Suprapubic skin (tissue), 4 donors: ENCODE results near the gene CDH13. TPM values are rescaled to one million over a fixed set of nuclear protein-coding genes. Genes with fewer than 3 reads are reported as not detected.

Source experiments
- DNase-seq, 2 donors: peaks; one replicate each; pipeline ENCODE4 v3.0.0-alpha.2; 2019; ENCODE audit warnings: low spot score in 2 of 2
- H3K27ac ChIP-seq: fragments of 200-600 bp; sonication (generic); one replicate; pipeline ENCODE4 v1.5.1; 2019
- H3K27me3 ChIP-seq: fragments of 200-600 bp; sonication (generic); one replicate; pipeline ENCODE4 v1.5.1; 2019
- H3K36me3 ChIP-seq: fragments of 200-600 bp; sonication (generic); one replicate; pipeline ENCODE4 v1.5.1; 2019
- H3K4me1 ChIP-seq: fragments of 200-600 bp; sonication (generic); one replicate; pipeline ENCODE4 v1.5.1; 2019
- H3K4me3 ChIP-seq: fragments of 200-600 bp; sonication (generic); one replicate; pipeline ENCODE4 v1.5.1; 2019; ENCODE audit warnings: mild to moderate bottlenecking
- H3K9me3 ChIP-seq: fragments of 200-600 bp; sonication (generic); one replicate; pipeline ENCODE4 v1.5.1; 2019
- CTCF ChIP-seq, 2 donors: fragments of 200-600 bp in 1 of 2; fragments of 450-650 bp in 1 of 2; sonication (generic) in 1 of 2; IDR thresholded peaks; one replicate each; pipeline ENCODE4 v1.5.1; 2016 to 2019; ENCODE audit warnings: antibody characterized with exemption in 2 of 2, mild to moderate bottlenecking in 1 of 2, moderate library complexity in 1 of 2
- EP300 ChIP-seq: sonication (generic); formaldehyde crosslinking; IDR thresholded peaks from one replicate; pipeline ENCODE4 v1.6.1; 2017; ENCODE audit warnings: antibody characterized with exemption
- POLR2A ChIP-seq, 2 donors: fragments of 450-650 bp; IDR thresholded peaks; one replicate each; pipeline ENCODE4 v1.6.1; 2017; ENCODE audit warnings: antibody characterized with exemption in 2 of 2, mild to moderate bottlenecking in 2 of 2, moderate library complexity in 2 of 2
- POLR2AphosphoS5 ChIP-seq, 3 donors: sonication (generic); formaldehyde crosslinking; IDR thresholded peaks; one replicate each; pipeline ENCODE4 v1.6.1; 2017; ENCODE audit warnings: antibody characterized with exemption in 3 of 3
- WGBS: methylation state at CpG from one replicate; pipeline ENCODE4 v1.1.5; 2018; 5-methylcytosine and 5-hydroxymethylcytosine counted together
- total RNA-seq, 4 donors: library from RNA; depleted of rRNA; stranded (reverse); fragments of >200 nt; gene quantifications; one replicate each; pipeline ENCODE4 v1.1.0, GENCODE V29; 2016

Gene CDH13
- total RNA-seq, 4 donors from 2014 or later = 90.4 to 176 (median 139) TPM

- 91% methylated on average over 10 of the region's 10 CpGs for WGBS
- DNase-seq = no peak
Measured at GRCh38 chr16:83044589-83044988, 417.8 kb downstream of the CDH13 start.

GRCh38 chr16:83045790-83046189, 419.0 kb downstream of the CDH13 start:
- TF ChIP-seq POLR2AphosphoS5 (IDR thresholded peaks at IDR 0.05) (no peak), EP300 (no peak), POLR2A (IDR thresholded peaks at IDR 0.05) (no peak), CTCF (IDR thresholded peaks at IDR 0.05) (no peak)
- peaks cover 5% of the 10 kb centered on the region for H3K9me3 ChIP-seq

More at GRCh38 chr16:83044589-83044988, 417.8 kb downstream of the CDH13 start:
- H3K27me3 ChIP-seq = no peaks in the 10 kb centered on the region
- H3K27ac ChIP-seq = no peak overlapping the region
- H3K9me3 ChIP-seq = no peaks in the 10 kb centered on the region
- no peaks in the 10 kb centered on the region for H3K36me3 ChIP-seq
- H3K4me1 ChIP-seq = peaks cover 4% of the 10 kb centered on the region
- TF ChIP-seq EP300 (no peak), POLR2A (IDR thresholded peaks at IDR 0.05) (no peak), CTCF (IDR thresholded peaks at IDR 0.05) (no peak), POLR2AphosphoS5 (IDR thresholded peaks at IDR 0.05) (no peak)
- H3K4me3 ChIP-seq = no peak overlapping the region

DNA sequence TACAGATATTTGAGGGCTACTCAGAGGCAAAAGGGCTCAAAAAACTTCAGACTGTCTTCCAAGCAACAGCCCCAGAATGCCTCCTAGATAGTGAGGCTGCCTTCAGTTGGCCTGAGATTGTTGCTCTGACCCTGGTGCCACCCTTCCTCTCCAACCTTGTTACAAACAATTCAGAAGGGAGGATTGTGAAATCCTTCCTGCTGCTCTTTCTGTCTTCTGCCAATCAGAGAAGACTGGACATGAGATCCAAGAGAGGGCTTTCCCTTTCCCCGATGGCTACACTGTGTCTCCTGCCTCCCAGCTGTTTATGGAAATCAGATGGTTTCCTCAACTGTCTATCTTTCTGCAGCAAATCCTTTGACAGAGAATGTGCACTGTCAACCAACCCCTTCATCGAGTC, 419.9 kb downstream of the CDH13 start:
- H3K36me3 ChIP-seq = no peaks in the 10 kb centered on the region
- H3K27me3 ChIP-seq = no peaks in the 10 kb centered on the region
- no peak for DNase-seq
- peaks cover 4% of the 10 kb centered on the region for H3K4me1 ChIP-seq
- peaks cover 5% of the 10 kb centered on the region for H3K9me3 ChIP-seq
- WGBS = 28% methylated on average over 2 of the region's 2 CpGs
- no peak overlapping the region for H3K27ac ChIP-seq
- TF ChIP-seq EP300 (no peak), CTCF (IDR thresholded peaks at IDR 0.05) (no peak), POLR2AphosphoS5 (IDR thresholded peaks at IDR 0.05) (no peak), POLR2A (IDR thresholded peaks at IDR 0.05) (no peak)
- no peak overlapping the region for H3K4me3 ChIP-seq

More at GRCh38 chr16:83045790-83046189, 419.0 kb downstream of the CDH13 start:
- H3K27me3 ChIP-seq = no peaks in the 10 kb centered on the region
- DNase-seq = no peak
- H3K4me1 ChIP-seq = peaks cover 4% of the 10 kb centered on the region
- no peak overlapping the region for H3K27ac ChIP-seq
- H3K36me3 ChIP-seq = no peaks in the 10 kb centered on the region
- no peak overlapping the region for H3K4me3 ChIP-seq

DNA sequence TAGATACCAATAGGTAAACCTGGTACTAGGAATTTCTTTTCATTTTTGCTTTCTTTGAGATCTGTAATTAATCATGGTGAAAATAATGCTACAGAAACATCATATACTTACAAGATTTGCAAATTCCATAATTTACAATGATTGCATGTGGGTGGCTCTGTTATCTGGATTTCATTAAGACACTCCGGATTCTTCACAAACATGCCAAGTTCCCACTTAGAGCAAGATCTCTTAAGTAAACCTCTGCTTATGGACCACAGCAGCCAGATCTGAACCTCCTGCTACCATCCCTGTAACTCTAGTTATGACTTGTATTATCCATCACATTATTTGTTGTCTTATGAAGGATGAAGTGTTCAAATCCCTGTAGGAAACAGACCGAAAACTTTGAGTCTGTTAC, 424.7 kb downstream of the CDH13 start:
- Histone ChIP-seq H3K4me3 (no peak overlapping the region), H3K4me1 (peaks cover 4% of the 10 kb centered on the region), H3K9me3 (peaks cover 5% of the 10 kb centered on the region), H3K36me3 (no peaks in the 10 kb centered on the region), H3K27me3 (no peaks in the 10 kb centered on the region), H3K27ac (no peak overlapping the region)
- TF ChIP-seq CTCF (IDR thresholded peaks at IDR 0.05) (no peak), EP300 (no peak), POLR2AphosphoS5 (IDR thresholded peaks at IDR 0.05) (no peak), POLR2A (IDR thresholded peaks at IDR 0.05) (no peak)
- DNase-seq = no peak
- WGBS = 75% methylated on average over 2 of the region's 2 CpGs

DNA sequence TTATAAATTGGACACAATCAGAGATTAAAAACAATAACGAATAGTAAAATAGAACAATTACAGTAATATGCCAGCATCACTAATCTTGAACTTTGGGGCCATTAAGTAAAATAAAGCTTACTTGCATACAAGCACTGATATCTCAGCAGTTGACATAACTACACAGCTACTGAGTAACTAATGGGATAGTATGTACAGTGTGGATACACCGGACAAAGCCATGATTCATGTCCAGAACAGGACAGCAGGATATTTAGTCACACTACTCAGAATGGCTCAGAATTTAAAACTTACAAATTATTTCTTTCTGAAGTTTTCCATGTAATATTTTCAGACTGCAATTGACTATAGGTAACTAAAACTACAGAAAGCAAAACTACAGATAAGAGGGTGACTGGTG, 427.5 kb downstream of the CDH13 start:
- 86% methylated on average over 2 of the region's 2 CpGs for WGBS
- H3K9me3 ChIP-seq = peaks cover 5% of the 10 kb centered on the region
- no peaks in the 10 kb centered on the region for H3K27me3 ChIP-seq

More for the DNA sequence above, 427.5 kb downstream of the CDH13 start:
- no peak overlapping the region for H3K27ac ChIP-seq
- no peak overlapping the region for H3K4me3 ChIP-seq
- no peaks in the 10 kb centered on the region for H3K36me3 ChIP-seq
- no peaks in the 10 kb centered on the region for H3K4me1 ChIP-seq
- DNase-seq = no peak
- no peak for TF ChIP-seq CTCF (IDR thresholded peaks at IDR 0.05)
- TF ChIP-seq EP300 = no peak
- no peak for TF ChIP-seq POLR2A (IDR thresholded peaks at IDR 0.05)
- no peak for TF ChIP-seq POLR2AphosphoS5 (IDR thresholded peaks at IDR 0.05)
